HEK293 (cell line): Measurements from ENCODE around the gene SKOR1.

Source experiments
- GLIS2 ChIP-seq: fragments of 450-650 bp; formaldehyde crosslinking; IDR thresholded peaks from 2 replicates; pipeline ENCODE4 v1.5.1; 2016; ENCODE audit warnings: missing biosample characterization, missing genetic modification characterization
- IKZF3 ChIP-seq: fragments of 450-650 bp; IDR thresholded peaks from 2 replicates; pipeline ENCODE4 v1.5.0; 2018; ENCODE audit warnings: missing biosample characterization, mild to moderate bottlenecking, missing genetic modification characterization, moderate library complexity
- KLF16 ChIP-seq: fragments of 450-650 bp; formaldehyde crosslinking; IDR thresholded peaks from 2 replicates; pipeline ENCODE4 v1.5.1; 2017; ENCODE audit warnings: missing biosample characterization, missing genetic modification characterization
- KLF9 ChIP-seq: fragments of 450-650 bp; formaldehyde crosslinking; IDR thresholded peaks from 2 replicates; pipeline ENCODE4 v1.5.1; 2016; ENCODE audit warnings: missing biosample characterization, missing genetic modification characterization, low read depth
- MYNN ChIP-seq: fragments of 450-650 bp; formaldehyde crosslinking; IDR thresholded peaks from 2 replicates; pipeline ENCODE4 v1.5.1; 2016; ENCODE audit warnings: missing biosample characterization, missing genetic modification characterization, borderline replicate concordance
- OVOL3 ChIP-seq: fragments of 450-650 bp; formaldehyde crosslinking; IDR thresholded peaks from 2 replicates; pipeline ENCODE4 v1.5.1; 2016; ENCODE audit warnings: missing biosample characterization, missing genetic modification characterization
- PRDM1 ChIP-seq: fragments of 450-650 bp; formaldehyde crosslinking; IDR thresholded peaks from 2 replicates; pipeline ENCODE4; 2016; ENCODE audit warnings: missing biosample characterization, missing genetic modification characterization
- ZFP3 ChIP-seq: fragments of 450-650 bp; formaldehyde crosslinking; IDR thresholded peaks from 2 replicates; pipeline ENCODE4 v1.5.1; 2016; ENCODE audit warnings: low read depth, missing biosample characterization, missing genetic modification characterization
- ZNF223 ChIP-seq: fragments of 450-650 bp; formaldehyde crosslinking; IDR thresholded peaks from 2 replicates; pipeline ENCODE4 v1.5.1; 2016; ENCODE audit warnings: missing biosample characterization, missing genetic modification characterization
- ZNF239 ChIP-seq: fragments of 450-650 bp; formaldehyde crosslinking; IDR thresholded peaks from 2 replicates; pipeline ENCODE4 v1.5.1; 2016; ENCODE audit warnings: missing biosample characterization, missing genetic modification characterization
- ZNF24 ChIP-seq: fragments of 450-650 bp; formaldehyde crosslinking; IDR thresholded peaks from 2 replicates; pipeline ENCODE4 v1.5.1; 2016; ENCODE audit warnings: missing biosample characterization, missing genetic modification characterization
- ZNF354C ChIP-seq: fragments of 450-650 bp; formaldehyde crosslinking; IDR thresholded peaks from 2 replicates; pipeline ENCODE4 v1.5.1; 2016; ENCODE audit warnings: missing biosample characterization, missing genetic modification characterization, low read depth, borderline replicate concordance
- ZNF366 ChIP-seq: fragments of 450-650 bp; formaldehyde crosslinking; conservative IDR thresholded peaks from 2 replicates; pipeline ENCODE4 v1.5.1; 2016; ENCODE audit warnings: missing biosample characterization, missing genetic modification characterization
- ZNF37A ChIP-seq: fragments of 450-650 bp; IDR thresholded peaks from 2 replicates; pipeline ENCODE4 v1.5.1; 2018; ENCODE audit warnings: missing biosample characterization, missing genetic modification characterization
- ZNF404 ChIP-seq: fragments of 450-650 bp; formaldehyde crosslinking; IDR thresholded peaks from 2 replicates; pipeline ENCODE4 v1.5.1; 2017; ENCODE audit warnings: missing biosample characterization, missing genetic modification characterization
- ZNF423 ChIP-seq: fragments of 450-650 bp; formaldehyde crosslinking; IDR thresholded peaks from 2 replicates; pipeline ENCODE4 v1.5.1; 2016; ENCODE audit warnings: missing biosample characterization, missing genetic modification characterization
- ZNF521 ChIP-seq: fragments of 450-650 bp; formaldehyde crosslinking; IDR thresholded peaks from 2 replicates; pipeline ENCODE4 v1.5.1; 2017; ENCODE audit warnings: missing biosample characterization, mild to moderate bottlenecking, missing genetic modification characterization
- ZNF555 ChIP-seq: fragments of 450-650 bp; formaldehyde crosslinking; conservative IDR thresholded peaks from 2 replicates; pipeline ENCODE4 v1.5.1; 2017; ENCODE audit warnings: missing biosample characterization, mild to moderate bottlenecking, missing genetic modification characterization, inconsistent platforms
- ZNF558 ChIP-seq: fragments of 450-650 bp; formaldehyde crosslinking; IDR thresholded peaks from 2 replicates; pipeline ENCODE4 v1.5.1; 2016; ENCODE audit warnings: missing biosample characterization, missing genetic modification characterization
- ZNF561 ChIP-seq: fragments of 450-650 bp; IDR thresholded peaks from 2 replicates; pipeline ENCODE4 v1.5.1; 2018; ENCODE audit warnings: missing biosample characterization, missing genetic modification characterization, borderline replicate concordance
- ZNF585B ChIP-seq: fragments of 450-650 bp; formaldehyde crosslinking; IDR thresholded peaks from 2 replicates; pipeline ENCODE4 v1.5.1; 2016; ENCODE audit warnings: missing biosample characterization, missing genetic modification characterization
- ZNF621 ChIP-seq: fragments of 450-650 bp; formaldehyde crosslinking; IDR thresholded peaks from 2 replicates; pipeline ENCODE4 v1.5.1; 2017; ENCODE audit warnings: missing biosample characterization, missing genetic modification characterization
- ZNF623 ChIP-seq: fragments of 450-650 bp; formaldehyde crosslinking; IDR thresholded peaks from 2 replicates; pipeline ENCODE4 v1.5.1; 2016; ENCODE audit warnings: missing biosample characterization, missing genetic modification characterization
- ZNF701 ChIP-seq: fragments of 450-650 bp; formaldehyde crosslinking; IDR thresholded peaks from 2 replicates; pipeline ENCODE4 v1.5.1; 2016; ENCODE audit warnings: missing biosample characterization, missing genetic modification characterization
- ZNF843 ChIP-seq: fragments of 450-650 bp; formaldehyde crosslinking; IDR thresholded peaks from 2 replicates; pipeline ENCODE4 v1.5.1; 2016; ENCODE audit warnings: missing biosample characterization, missing genetic modification characterization
- TF ChIP-seq, protein P1 (sequence below): fragments of 450-650 bp; formaldehyde crosslinking; IDR thresholded peaks from 2 replicates; pipeline ENCODE4 v1.5.1; 2016; ENCODE audit warnings: missing biosample characterization, missing genetic modification characterization, borderline replicate concordance
- TF ChIP-seq, protein P2 (sequence below): fragments of 450-650 bp; formaldehyde crosslinking; IDR thresholded peaks from 2 replicates; pipeline ENCODE4 v1.5.1; 2016; ENCODE audit warnings: missing biosample characterization, missing genetic modification characterization
- TF ChIP-seq, protein P3 (sequence below): fragments of 450-650 bp; formaldehyde crosslinking; IDR thresholded peaks from 2 replicates; pipeline ENCODE4 v1.5.1; 2016; ENCODE audit warnings: missing biosample characterization, missing genetic modification characterization, low read depth
- TF ChIP-seq, protein P4 (sequence below): IDR thresholded peaks from 2 replicates; pipeline ENCODE4 v1.6.1; 2011; ENCODE audit warnings: mild to moderate bottlenecking, low read depth, low read length, borderline replicate concordance
- TF ChIP-seq, protein P5 (sequence below): fragments of 450-650 bp; formaldehyde crosslinking; IDR thresholded peaks from 2 replicates; pipeline ENCODE4 v1.5.1; 2016; ENCODE audit warnings: missing biosample characterization, missing genetic modification characterization

The SKOR1 gene

DNA sequence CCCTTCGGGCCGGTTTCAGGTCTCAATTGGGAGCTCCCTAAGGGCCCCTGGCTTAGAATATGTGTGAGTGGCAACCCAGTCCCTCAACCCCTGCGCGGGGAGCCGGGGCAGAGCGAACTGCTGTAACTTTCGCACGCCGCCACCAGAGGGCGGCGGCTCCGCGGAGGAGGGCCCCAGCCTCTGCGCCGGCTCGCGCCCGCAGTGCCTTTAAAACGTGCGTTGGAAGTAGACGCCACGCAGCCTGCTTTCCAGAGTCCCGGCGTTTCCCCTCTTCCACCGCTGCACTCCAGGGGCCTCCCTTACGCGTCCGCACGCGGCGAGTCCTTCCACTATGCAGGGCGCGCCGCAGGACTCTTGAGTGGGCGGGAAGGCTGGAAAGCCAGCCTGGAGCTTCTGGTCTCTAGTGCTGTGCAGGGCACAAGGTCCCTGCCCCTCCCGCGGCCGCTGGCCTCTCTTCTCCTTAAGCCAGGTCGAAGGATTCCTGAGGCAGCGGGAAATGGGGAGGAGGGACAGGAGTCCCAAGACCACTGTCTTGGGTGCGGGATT, 38.2 kb downstream of the SKOR1 start (continued):
- no peak for TF ChIP-seq PRDM1 (tag by site-specific recombination)
- TF ChIP-seq, protein P1, sequence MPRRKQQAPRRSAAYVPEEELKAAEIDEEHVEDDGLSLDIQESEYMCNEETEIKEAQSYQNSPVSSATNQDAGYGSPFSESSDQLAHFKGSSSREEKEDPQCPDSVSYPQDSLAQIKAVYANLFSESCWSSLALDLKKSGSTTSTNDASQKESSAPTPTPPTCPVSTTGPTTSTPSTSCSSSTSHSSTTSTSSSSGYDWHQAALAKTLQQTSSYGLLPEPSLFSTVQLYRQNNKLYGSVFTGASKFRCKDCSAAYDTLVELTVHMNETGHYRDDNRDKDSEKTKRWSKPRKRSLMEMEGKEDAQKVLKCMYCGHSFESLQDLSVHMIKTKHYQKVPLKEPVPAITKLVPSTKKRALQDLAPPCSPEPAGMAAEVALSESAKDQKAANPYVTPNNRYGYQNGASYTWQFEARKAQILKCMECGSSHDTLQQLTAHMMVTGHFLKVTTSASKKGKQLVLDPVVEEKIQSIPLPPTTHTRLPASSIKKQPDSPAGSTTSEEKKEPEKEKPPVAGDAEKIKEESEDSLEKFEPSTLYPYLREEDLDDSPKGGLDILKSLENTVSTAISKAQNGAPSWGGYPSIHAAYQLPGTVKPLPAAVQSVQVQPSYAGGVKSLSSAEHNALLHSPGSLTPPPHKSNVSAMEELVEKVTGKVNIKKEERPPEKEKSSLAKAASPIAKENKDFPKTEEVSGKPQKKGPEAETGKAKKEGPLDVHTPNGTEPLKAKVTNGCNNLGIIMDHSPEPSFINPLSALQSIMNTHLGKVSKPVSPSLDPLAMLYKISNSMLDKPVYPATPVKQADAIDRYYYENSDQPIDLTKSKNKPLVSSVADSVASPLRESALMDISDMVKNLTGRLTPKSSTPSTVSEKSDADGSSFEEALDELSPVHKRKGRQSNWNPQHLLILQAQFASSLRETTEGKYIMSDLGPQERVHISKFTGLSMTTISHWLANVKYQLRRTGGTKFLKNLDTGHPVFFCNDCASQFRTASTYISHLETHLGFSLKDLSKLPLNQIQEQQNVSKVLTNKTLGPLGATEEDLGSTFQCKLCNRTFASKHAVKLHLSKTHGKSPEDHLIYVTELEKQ (tag by site-specific recombination) = no peak
- TF ChIP-seq ZNF621 (tag by site-specific recombination) = no peak
- no peak for TF ChIP-seq GLIS2
- peak; percentile 42; the same call in 1 of the 2 replicates for TF ChIP-seq KLF16 (tag by site-specific recombination)
- no peak for TF ChIP-seq ZNF558
- no peak for TF ChIP-seq ZFP3 (tag by site-specific recombination)
- no peak for TF ChIP-seq ZNF223 (tag by site-specific recombination)
- TF ChIP-seq ZNF239 = no peak
- TF ChIP-seq, protein P2, sequence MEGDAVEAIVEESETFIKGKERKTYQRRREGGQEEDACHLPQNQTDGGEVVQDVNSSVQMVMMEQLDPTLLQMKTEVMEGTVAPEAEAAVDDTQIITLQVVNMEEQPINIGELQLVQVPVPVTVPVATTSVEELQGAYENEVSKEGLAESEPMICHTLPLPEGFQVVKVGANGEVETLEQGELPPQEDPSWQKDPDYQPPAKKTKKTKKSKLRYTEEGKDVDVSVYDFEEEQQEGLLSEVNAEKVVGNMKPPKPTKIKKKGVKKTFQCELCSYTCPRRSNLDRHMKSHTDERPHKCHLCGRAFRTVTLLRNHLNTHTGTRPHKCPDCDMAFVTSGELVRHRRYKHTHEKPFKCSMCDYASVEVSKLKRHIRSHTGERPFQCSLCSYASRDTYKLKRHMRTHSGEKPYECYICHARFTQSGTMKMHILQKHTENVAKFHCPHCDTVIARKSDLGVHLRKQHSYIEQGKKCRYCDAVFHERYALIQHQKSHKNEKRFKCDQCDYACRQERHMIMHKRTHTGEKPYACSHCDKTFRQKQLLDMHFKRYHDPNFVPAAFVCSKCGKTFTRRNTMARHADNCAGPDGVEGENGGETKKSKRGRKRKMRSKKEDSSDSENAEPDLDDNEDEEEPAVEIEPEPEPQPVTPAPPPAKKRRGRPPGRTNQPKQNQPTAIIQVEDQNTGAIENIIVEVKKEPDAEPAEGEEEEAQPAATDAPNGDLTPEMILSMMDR (tag by site-specific recombination) = peak; percentile 95
- no peak for TF ChIP-seq ZNF585B (tag by site-specific recombination)
- TF ChIP-seq ZNF843 = no peak
- no peak for TF ChIP-seq ZNF555
- TF ChIP-seq, protein P3, sequence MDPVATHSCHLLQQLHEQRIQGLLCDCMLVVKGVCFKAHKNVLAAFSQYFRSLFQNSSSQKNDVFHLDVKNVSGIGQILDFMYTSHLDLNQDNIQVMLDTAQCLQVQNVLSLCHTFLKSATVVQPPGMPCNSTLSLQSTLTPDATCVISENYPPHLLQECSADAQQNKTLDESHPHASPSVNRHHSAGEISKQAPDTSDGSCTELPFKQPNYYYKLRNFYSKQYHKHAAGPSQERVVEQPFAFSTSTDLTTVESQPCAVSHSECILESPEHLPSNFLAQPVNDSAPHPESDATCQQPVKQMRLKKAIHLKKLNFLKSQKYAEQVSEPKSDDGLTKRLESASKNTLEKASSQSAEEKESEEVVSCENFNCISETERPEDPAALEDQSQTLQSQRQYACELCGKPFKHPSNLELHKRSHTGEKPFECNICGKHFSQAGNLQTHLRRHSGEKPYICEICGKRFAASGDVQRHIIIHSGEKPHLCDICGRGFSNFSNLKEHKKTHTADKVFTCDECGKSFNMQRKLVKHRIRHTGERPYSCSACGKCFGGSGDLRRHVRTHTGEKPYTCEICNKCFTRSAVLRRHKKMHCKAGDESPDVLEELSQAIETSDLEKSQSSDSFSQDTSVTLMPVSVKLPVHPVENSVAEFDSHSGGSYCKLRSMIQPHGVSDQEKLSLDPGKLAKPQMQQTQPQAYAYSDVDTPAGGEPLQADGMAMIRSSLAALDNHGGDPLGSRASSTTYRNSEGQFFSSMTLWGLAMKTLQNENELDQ (tag by site-specific recombination) = no peak
- no peak for TF ChIP-seq ZNF423 (tag by site-specific recombination)
- 0 out of 2 replicates have a peak, but pooled peaks have one; percentile 23 for TF ChIP-seq ZNF24 (tag by site-specific recombination)
- TF ChIP-seq ZNF366 (tag by site-specific recombination) = peak; percentile 52
- no peak for TF ChIP-seq OVOL3 (tag by site-specific recombination)
- TF ChIP-seq ZNF37A = no peak
- TF ChIP-seq ZNF404 (tag by site-specific recombination) = no peak
- no peak for TF ChIP-seq ZNF701 (tag by site-specific recombination)
- TF ChIP-seq MYNN (tag by site-specific recombination) = no peak
- TF ChIP-seq, protein P4, sequence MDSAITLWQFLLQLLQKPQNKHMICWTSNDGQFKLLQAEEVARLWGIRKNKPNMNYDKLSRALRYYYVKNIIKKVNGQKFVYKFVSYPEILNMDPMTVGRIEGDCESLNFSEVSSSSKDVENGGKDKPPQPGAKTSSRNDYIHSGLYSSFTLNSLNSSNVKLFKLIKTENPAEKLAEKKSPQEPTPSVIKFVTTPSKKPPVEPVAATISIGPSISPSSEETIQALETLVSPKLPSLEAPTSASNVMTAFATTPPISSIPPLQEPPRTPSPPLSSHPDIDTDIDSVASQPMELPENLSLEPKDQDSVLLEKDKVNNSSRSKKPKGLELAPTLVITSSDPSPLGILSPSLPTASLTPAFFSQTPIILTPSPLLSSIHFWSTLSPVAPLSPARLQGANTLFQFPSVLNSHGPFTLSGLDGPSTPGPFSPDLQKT = no peak
- TF ChIP-seq KLF9 (tag by site-specific recombination) = no peak
- TF ChIP-seq ZNF561 (tag by site-specific recombination) = peak; percentile 89; the same call in 1 of the 2 replicates
- no peak for TF ChIP-seq ZNF623 (tag by site-specific recombination)
- TF ChIP-seq, protein P5, sequence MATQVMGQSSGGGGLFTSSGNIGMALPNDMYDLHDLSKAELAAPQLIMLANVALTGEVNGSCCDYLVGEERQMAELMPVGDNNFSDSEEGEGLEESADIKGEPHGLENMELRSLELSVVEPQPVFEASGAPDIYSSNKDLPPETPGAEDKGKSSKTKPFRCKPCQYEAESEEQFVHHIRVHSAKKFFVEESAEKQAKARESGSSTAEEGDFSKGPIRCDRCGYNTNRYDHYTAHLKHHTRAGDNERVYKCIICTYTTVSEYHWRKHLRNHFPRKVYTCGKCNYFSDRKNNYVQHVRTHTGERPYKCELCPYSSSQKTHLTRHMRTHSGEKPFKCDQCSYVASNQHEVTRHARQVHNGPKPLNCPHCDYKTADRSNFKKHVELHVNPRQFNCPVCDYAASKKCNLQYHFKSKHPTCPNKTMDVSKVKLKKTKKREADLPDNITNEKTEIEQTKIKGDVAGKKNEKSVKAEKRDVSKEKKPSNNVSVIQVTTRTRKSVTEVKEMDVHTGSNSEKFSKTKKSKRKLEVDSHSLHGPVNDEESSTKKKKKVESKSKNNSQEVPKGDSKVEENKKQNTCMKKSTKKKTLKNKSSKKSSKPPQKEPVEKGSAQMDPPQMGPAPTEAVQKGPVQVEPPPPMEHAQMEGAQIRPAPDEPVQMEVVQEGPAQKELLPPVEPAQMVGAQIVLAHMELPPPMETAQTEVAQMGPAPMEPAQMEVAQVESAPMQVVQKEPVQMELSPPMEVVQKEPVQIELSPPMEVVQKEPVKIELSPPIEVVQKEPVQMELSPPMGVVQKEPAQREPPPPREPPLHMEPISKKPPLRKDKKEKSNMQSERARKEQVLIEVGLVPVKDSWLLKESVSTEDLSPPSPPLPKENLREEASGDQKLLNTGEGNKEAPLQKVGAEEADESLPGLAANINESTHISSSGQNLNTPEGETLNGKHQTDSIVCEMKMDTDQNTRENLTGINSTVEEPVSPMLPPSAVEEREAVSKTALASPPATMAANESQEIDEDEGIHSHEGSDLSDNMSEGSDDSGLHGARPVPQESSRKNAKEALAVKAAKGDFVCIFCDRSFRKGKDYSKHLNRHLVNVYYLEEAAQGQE (tag by site-specific recombination) = no peak
- peak; percentile 91 for TF ChIP-seq IKZF3 (tag by site-specific recombination)
- TF ChIP-seq ZNF521 (tag by site-specific recombination) = no peak
- no peak for TF ChIP-seq ZNF354C
